ENCODE measurements around the gene ARAP2. TPM values are rescaled to one million over a fixed set of nuclear protein-coding genes. Genes with fewer than 3 reads are reported as not detected.
A peak's percentile ranks its signal among the peaks of the same experiment; 100 is the strongest.

The ARAP2 gene
- total RNA-seq, 3 donors from 2014 or later (not counting 1 experiment from before 2014, with no cell fraction given), result 199 to 295 (median 270) TPM

DNA sequence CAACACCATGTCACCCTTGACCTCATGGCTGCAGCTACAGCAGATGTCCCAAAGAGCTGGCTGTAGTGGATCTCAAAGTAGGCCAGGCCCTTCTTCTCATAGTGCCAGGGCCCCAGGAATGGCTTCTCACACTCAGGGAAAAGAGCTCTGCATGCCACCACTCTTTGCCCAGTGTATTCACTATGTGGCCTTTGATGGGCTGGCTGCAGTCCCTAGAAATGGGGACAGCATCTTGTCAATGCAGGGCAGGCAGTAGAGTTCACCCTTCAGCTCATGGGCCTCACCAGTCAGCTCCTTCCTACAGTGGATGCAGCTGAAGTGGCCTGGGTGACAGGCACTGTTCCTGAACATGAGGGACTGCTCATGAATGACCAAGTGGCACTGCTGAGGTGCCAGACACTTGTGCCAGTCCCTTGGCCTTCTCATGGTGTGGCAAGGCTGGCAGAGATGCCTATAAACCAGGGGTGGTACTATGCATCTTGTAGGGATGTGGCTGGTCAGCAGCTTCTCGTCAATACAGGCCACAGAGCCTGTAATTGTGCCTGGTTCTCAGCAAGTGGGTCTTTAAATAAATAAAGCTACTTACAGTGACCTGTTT is 178.9 kb downstream of the ARAP2 start:
- no peak overlapping the region for H3K4me3 ChIP-seq (ENCODE audit: low read length)
- no peaks in the 10 kb centered on the region for H3K4me1 ChIP-seq (ENCODE audit: control insufficient read depth, insufficient read depth, low read length)
- Mint-ChIP-seq H3K36me3 (peaks cover 15% of the 10 kb centered on the region), H3K4me3 (no peak overlapping the region), H3K27me3 (ENCODE audit: low read depth in 2 of 2) (no peaks in the 10 kb centered on the region), H3K4me1 (peaks cover 18 to 30% of the 10 kb centered on the region in 2 donors), H3K9me3 (no peaks in the 10 kb centered on the region), H3K27ac (peak overlapping the region in 1 of 2 donors; percentile 33)
- no peak for DNase-seq
- intact Hi-C loops (cut with micrococcal nuclease), result no loop called here
- H3K27ac ChIP-seq (ENCODE audit: low read length), result no peak overlapping the region
- TF ChIP-seq, protein P1, sequence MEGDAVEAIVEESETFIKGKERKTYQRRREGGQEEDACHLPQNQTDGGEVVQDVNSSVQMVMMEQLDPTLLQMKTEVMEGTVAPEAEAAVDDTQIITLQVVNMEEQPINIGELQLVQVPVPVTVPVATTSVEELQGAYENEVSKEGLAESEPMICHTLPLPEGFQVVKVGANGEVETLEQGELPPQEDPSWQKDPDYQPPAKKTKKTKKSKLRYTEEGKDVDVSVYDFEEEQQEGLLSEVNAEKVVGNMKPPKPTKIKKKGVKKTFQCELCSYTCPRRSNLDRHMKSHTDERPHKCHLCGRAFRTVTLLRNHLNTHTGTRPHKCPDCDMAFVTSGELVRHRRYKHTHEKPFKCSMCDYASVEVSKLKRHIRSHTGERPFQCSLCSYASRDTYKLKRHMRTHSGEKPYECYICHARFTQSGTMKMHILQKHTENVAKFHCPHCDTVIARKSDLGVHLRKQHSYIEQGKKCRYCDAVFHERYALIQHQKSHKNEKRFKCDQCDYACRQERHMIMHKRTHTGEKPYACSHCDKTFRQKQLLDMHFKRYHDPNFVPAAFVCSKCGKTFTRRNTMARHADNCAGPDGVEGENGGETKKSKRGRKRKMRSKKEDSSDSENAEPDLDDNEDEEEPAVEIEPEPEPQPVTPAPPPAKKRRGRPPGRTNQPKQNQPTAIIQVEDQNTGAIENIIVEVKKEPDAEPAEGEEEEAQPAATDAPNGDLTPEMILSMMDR (IDR thresholded peaks at IDR 0.05), result no peak
- WGBS (ENCODE audit: insufficient coverage), result 100% methylated on average over 1 of the region's 1 CpG
- peaks cover 36% of the 10 kb centered on the region for H3K36me3 ChIP-seq (ENCODE audit: control insufficient read depth, insufficient read depth, low read length)
- no peak for ATAC-seq
- H3K9me3 ChIP-seq (ENCODE audit: control insufficient read depth, insufficient read depth, low read length), result no peaks in the 10 kb centered on the region
- no peaks in the 10 kb centered on the region for H3K27me3 ChIP-seq (ENCODE audit: control insufficient read depth, insufficient read depth, low read length)

- peaks cover 15% of the 10 kb centered on the region for H3K36me3 Mint-ChIP-seq
- no peak overlapping the region for H3K27ac ChIP-seq (ENCODE audit: low read length)
- H3K36me3 ChIP-seq (ENCODE audit: control insufficient read depth, insufficient read depth, low read length), result peaks cover 32% of the 10 kb centered on the region
- DNase-seq (no peak), ATAC-seq (no peak)
- H3K9me3 Mint-ChIP-seq, result no peaks in the 10 kb centered on the region
- no peak overlapping the region for H3K4me3 ChIP-seq (ENCODE audit: low read length)
- H3K9me3 ChIP-seq (ENCODE audit: control insufficient read depth, insufficient read depth, low read length), result no peaks in the 10 kb centered on the region
- peaks cover 18 to 20% of the 10 kb centered on the region in 2 donors for H3K4me1 Mint-ChIP-seq
- H3K4me3 Mint-ChIP-seq, result no peak overlapping the region
- H3K4me1 ChIP-seq (ENCODE audit: control insufficient read depth, insufficient read depth, low read length), result no peaks in the 10 kb centered on the region
- no peaks in the 10 kb centered on the region for H3K27me3 ChIP-seq (ENCODE audit: control insufficient read depth, insufficient read depth, low read length)
- peak overlapping the region; percentile 33 to 73 for H3K27ac Mint-ChIP-seq
- intact Hi-C loops (cut with micrococcal nuclease), result no loop called here
- TF ChIP-seq, protein P1 (IDR thresholded peaks at IDR 0.05), result no peak
- no peaks in the 10 kb centered on the region for H3K27me3 Mint-ChIP-seq (ENCODE audit: low read depth in 2 of 2)
Measured at GRCh38 chr4:36064117-36064516, 180.2 kb downstream of the ARAP2 start.

- H3K4me1 ChIP-seq (ENCODE audit: control insufficient read depth, insufficient read depth, low read length), result no peaks in the 10 kb centered on the region
- Mint-ChIP-seq H3K36me3 (no peaks in the 10 kb centered on the region), H3K27ac (no peak overlapping the region), H3K4me3 (no peak overlapping the region), H3K9me3 (no peaks in the 10 kb centered on the region), H3K27me3 (ENCODE audit: low read depth in 2 of 2) (no peaks in the 10 kb centered on the region), H3K4me1 (no peaks in the 10 kb centered on the region)
- TF ChIP-seq, protein P1 (IDR thresholded peaks at IDR 0.05), result no peak
- no peaks in the 10 kb centered on the region for H3K36me3 ChIP-seq (ENCODE audit: control insufficient read depth, insufficient read depth, low read length)
- no peak overlapping the region for H3K4me3 ChIP-seq (ENCODE audit: low read length)
- ATAC-seq (no peak), DNase-seq (no peak)
- no peaks in the 10 kb centered on the region for H3K9me3 ChIP-seq (ENCODE audit: control insufficient read depth, insufficient read depth, low read length)
- H3K27ac ChIP-seq (ENCODE audit: low read length), result no peak overlapping the region
- H3K27me3 ChIP-seq (ENCODE audit: control insufficient read depth, insufficient read depth, low read length), result no peaks in the 10 kb centered on the region
- 100% methylated on average over 1 of the region's 1 CpG for WGBS (ENCODE audit: insufficient coverage)
- intact Hi-C loops (cut with micrococcal nuclease), result no loop called here
Measured at GRCh38 chr4:36056136-36056535, 188.2 kb downstream of the ARAP2 start.

All from natural killer cell (primary cell).